IMR-90 (cell line): ENCODE data around the gene ACAN. TPM values are rescaled to one million over a fixed set of nuclear protein-coding genes. Genes with fewer than 3 reads are reported as not detected.

Experiments
- ATAC-seq: fragments of 200-7000 bp; cut with Tn5 transposase; 2 replicates; pipeline ENCODE4 v1.9.1; 2020; ENCODE audit warnings: low read depth, mild to moderate bottlenecking, moderate library complexity
- BruUV-seq: library from RNA; stranded (reverse); fragments of 400-500 nt; replicated peaks from 2 replicates; lab custom pipeline; 2021; lab: Mats Ljungman, UMichigan
- CTCF ChIA-PET: fragments of 300-600 bp; formaldehyde crosslinking; extraction: SDS; loops from one replicate; lab custom pipeline; 2021; ENCODE audit warnings: antibody characterized with exemption; lab: Yijun Ruan, JAX
- POLR2A ChIA-PET: fragments of 300-600 bp; sonication (Branson Sonifier 250); formaldehyde crosslinking; loops from one replicate; lab custom pipeline; 2022; ENCODE audit warnings: antibody characterized with exemption; ENCODE audit not compliant: unreplicated experiment; lab: Charles Lee
- DNase-seq: peaks from one replicate; pipeline ENCODE4 v3.0.0; 2013
- H2AFZ ChIP-seq: replicated peaks from 2 replicates; pipeline ENCODE3; 2013; ENCODE audit warnings: low read length, mild to moderate bottlenecking; ENCODE audit not compliant: poor library complexity
- H2AK5ac ChIP-seq: 2 replicates; pipeline ENCODE4 v1.6.1; 2013; ENCODE audit warnings: low read depth, low read length, inconsistent platforms
- H2AK9ac ChIP-seq: replicated peaks from 2 replicates; pipeline ENCODE3; 2013; ENCODE audit warnings: mild to moderate bottlenecking, low read depth, low read length, moderate library complexity; ENCODE audit not compliant: poor library complexity
- H2BK120ac ChIP-seq: 2 replicates; pipeline ENCODE4 v1.6.1; 2013; ENCODE audit warnings: low read depth, low read length, inconsistent platforms
- H2BK15ac ChIP-seq: 3 replicates; pipeline ENCODE4 v1.6.1; 2013; ENCODE audit warnings: low read depth, low read length, inconsistent platforms
- H2BK20ac ChIP-seq: 2 replicates; pipeline ENCODE4 v1.6.1; 2013; ENCODE audit warnings: low read depth, mild to moderate bottlenecking, inconsistent platforms, low read length, moderate library complexity
- H2BK5ac ChIP-seq: 2 replicates; pipeline ENCODE4 v1.6.1; 2013; ENCODE audit warnings: mild to moderate bottlenecking, low read depth, low read length, inconsistent platforms; ENCODE audit not compliant: poor library complexity, severe bottlenecking
- H3K14ac ChIP-seq: replicated peaks from 2 replicates; pipeline ENCODE4 v1.6.1; 2013; ENCODE audit warnings: low read depth, low read length, inconsistent platforms
- H3K18ac ChIP-seq: 2 replicates; pipeline ENCODE4 v1.6.1; 2013; ENCODE audit warnings: low read depth, low read length, control low read depth
- H3K23ac ChIP-seq: 2 replicates; pipeline ENCODE4 v1.6.1; 2013; ENCODE audit warnings: low read depth, low read length, inconsistent platforms
- H3K27ac ChIP-seq: 2 replicates; pipeline ENCODE4 v1.5.1; 2013; ENCODE audit warnings: mild to moderate bottlenecking, control low read depth, low read length; ENCODE audit not compliant: insufficient read depth
- H3K27me3 ChIP-seq: 2 replicates; pipeline ENCODE4 v1.6.1; 2013; ENCODE audit warnings: low read length; ENCODE audit not compliant: control insufficient read depth, insufficient read depth
- H3K36me3 ChIP-seq: 2 replicates; pipeline ENCODE4 v1.6.1; 2013; ENCODE audit warnings: low read length, mixed read lengths; ENCODE audit not compliant: control insufficient read depth, insufficient read depth
- H3K4ac ChIP-seq: 2 replicates; pipeline ENCODE4 v1.6.1; 2013; ENCODE audit warnings: low read depth, low read length, inconsistent platforms
- H3K4me1 ChIP-seq: 2 replicates; pipeline ENCODE4 v1.6.1; 2013; ENCODE audit warnings: low read length, mixed read lengths; ENCODE audit not compliant: control insufficient read depth, insufficient read depth
- H3K4me2 ChIP-seq: 2 replicates; pipeline ENCODE4 v1.6.1; 2013; ENCODE audit warnings: low read depth, mild to moderate bottlenecking, control low read depth, low read length, moderate library complexity
- H3K4me3 ChIP-seq: 2 replicates; pipeline ENCODE4 v1.5.1; 2013; ENCODE audit warnings: low read depth, mild to moderate bottlenecking, control low read depth, low read length, moderate library complexity; ENCODE audit not compliant: insufficient read depth
- H3K56ac ChIP-seq: 2 replicates; pipeline ENCODE4 v1.6.1; 2013; ENCODE audit warnings: low read length, inconsistent platforms; ENCODE audit not compliant: insufficient read depth; ENCODE audit errors: extremely low read depth
- H3K79me1 ChIP-seq, 2 experiments: 2 replicates each; pipeline ENCODE4 v1.6.1; 2013; ENCODE audit warnings: low read length in 2 of 2, inconsistent platforms in 1 of 2, low read depth in 1 of 2
- H3K9ac ChIP-seq: 2 replicates; pipeline ENCODE4 v1.6.1; 2013; ENCODE audit warnings: low read depth, low read length, control low read depth
- H3K9me1 ChIP-seq: 2 replicates; pipeline ENCODE4 v1.6.1; 2013; ENCODE audit warnings: low read length, inconsistent platforms; ENCODE audit not compliant: insufficient read depth
- H3K9me3 ChIP-seq: 2 replicates; pipeline ENCODE4 v1.6.1; 2013; ENCODE audit warnings: low read length; ENCODE audit not compliant: control insufficient read depth, insufficient read depth
- H4K20me1 ChIP-seq: 2 replicates; pipeline ENCODE4 v1.6.1; 2013; ENCODE audit warnings: low read length, inconsistent platforms; ENCODE audit not compliant: insufficient read depth
- H4K5ac ChIP-seq: 2 replicates; pipeline ENCODE4 v1.6.1; 2013; ENCODE audit warnings: mild to moderate bottlenecking, low read depth, low read length, control low read depth
- H4K8ac ChIP-seq, 2 experiments: 2 replicates each; pipeline ENCODE4 v1.6.1; 2013; ENCODE audit warnings: low read depth in 2 of 2, low read length in 2 of 2, control low read depth in 1 of 2, inconsistent platforms in 1 of 2
- H4K91ac ChIP-seq: 2 replicates; pipeline ENCODE4 v1.6.1; 2013; ENCODE audit warnings: low read depth, low read length, inconsistent platforms; ENCODE audit not compliant: insufficient read depth
- CTCF ChIP-seq: conservative IDR thresholded peaks from 2 replicates; pipeline ENCODE4 v1.5.1; 2012; ENCODE audit warnings: mild to moderate bottlenecking, low read depth, low read length, improper control_type of control experiment
- MAFK ChIP-seq: IDR thresholded peaks from 2 replicates; pipeline ENCODE4 v1.6.1; 2012; ENCODE audit warnings: low read depth, low read length, improper control_type of control experiment
- WGBS, 2 experiments: methylation state at CpG; one replicate each; pipeline versions ENCODE4 v1.1.5 to v1.1.7; 2013; ENCODE audit warnings: missing lambda C conversion rate in 2 of 2; ENCODE audit not compliant: insufficient read length in 1 of 2; ENCODE audit errors: extremely low coverage in 2 of 2; 5-methylcytosine and 5-hydroxymethylcytosine counted together
- dilution Hi-C: fragments of 300-500 bp; cut with HindIII; formaldehyde crosslinking; loops from one replicate; pipeline ENCODE4 v1.14.3; 2018; ENCODE audit warnings: low sequenced_read_pairs; ENCODE audit not compliant: unreplicated experiment
- in situ Hi-C: fragments of 300-500 bp; cut with MboI; formaldehyde crosslinking; loops from 3 replicates; pipeline ENCODE4 v1.14.3; 2019; ENCODE audit warnings: low sequenced_read_pairs, inconsistent platforms, mixed read lengths
- intact Hi-C: fragments of 100-400 bp; cut with micrococcal nuclease; formaldehyde crosslinking; loops from 2 replicates; pipeline ENCODE4 v1.10.0; 2022
- polyA plus RNA-seq, 3 experiments: library from polyadenylated mRNA; depleted of rRNA; stranded (reverse); fragments of >200 nt; gene quantifications; 2 replicates each; pipeline ENCODE4 v1.2.3, GENCODE V29; 2012; ENCODE audit warnings: low replicate concordance in 1 of 3
- total RNA-seq: library from RNA; depleted of rRNA; stranded (reverse); fragments of >200 nt; gene quantifications from 2 replicates; pipeline ENCODE4 v1.2.3, GENCODE V29; 2012

Gene ACAN
- total and polyA plus RNA-seq, 2 of the 4 experiments (the other 2 are of a cell fraction) = 0.54 to 0.96 TPM

GRCh38 chr15:88764448-88764847, 38.8 kb upstream of the ACAN start:
- no peak overlapping the region for H3K4me2 ChIP-seq
- peak; percentile 25; the same call in 1 of the 2 replicates for TF ChIP-seq MAFK
- TF ChIP-seq CTCF = no peak
- no peak overlapping the region for H2AK9ac ChIP-seq
- ATAC-seq (no peak), DNase-seq (no peak)
- peaks cover 3% of the 10 kb centered on the region for H3K9me3 ChIP-seq
- H4K5ac ChIP-seq = no peak overlapping the region
- no peak overlapping the region for H3K23ac ChIP-seq
- ChIA-PET CTCF (no interaction called here), POLR2A (no interaction called here)
- no peak overlapping the region for H2BK120ac ChIP-seq
- no peaks in the 10 kb centered on the region for H3K36me3 ChIP-seq
- in situ Hi-C loops = no loop called here
- no peak overlapping the region for H2BK5ac ChIP-seq
- no peak overlapping the region for H3K56ac ChIP-seq
- H3K79me1 ChIP-seq = no peaks in the 10 kb centered on the region
- no peak overlapping the region for H2BK15ac ChIP-seq
- no peaks in the 10 kb centered on the region for H4K20me1 ChIP-seq
- H3K14ac ChIP-seq = no peak overlapping the region
- no CpG with 5 or more reads among the region's 1 CpG for WGBS, 2 experiments
- no peak overlapping the region for H4K8ac ChIP-seq
- no peak overlapping the region for H2AK5ac ChIP-seq
- no TSS peak for BruUV-seq
- no peak overlapping the region for H3K4me3 ChIP-seq
- H3K27me3 ChIP-seq = peaks cover 39% of the 10 kb centered on the region
- H2BK20ac ChIP-seq = no peak overlapping the region
- no peak overlapping the region for H3K4ac ChIP-seq
- intact Hi-C loops = no loop called here
- H4K91ac ChIP-seq = no peak overlapping the region
- no peak overlapping the region for H3K9ac ChIP-seq
- dilution Hi-C loops = no loop called here
- no peaks in the 10 kb centered on the region for H3K9me1 ChIP-seq
- no peak overlapping the region for H2AFZ ChIP-seq
- H3K4me1 ChIP-seq = no peaks in the 10 kb centered on the region
- H3K18ac ChIP-seq = no peak overlapping the region
- H3K27ac ChIP-seq = no peak overlapping the region
